GM19372 (cell line): Measurements from ENCODE around the gene ENGASE.

Experiments used
- ATAC-seq: cut with Tn5 transposase; IDR thresholded peaks from one replicate; pipeline ENCODE4 v1.9.1; 2021; ENCODE audit warnings: mild to moderate bottlenecking, low read depth, moderate library complexity; ENCODE audit not compliant: unreplicated experiment

The ENGASE gene

DNA sequence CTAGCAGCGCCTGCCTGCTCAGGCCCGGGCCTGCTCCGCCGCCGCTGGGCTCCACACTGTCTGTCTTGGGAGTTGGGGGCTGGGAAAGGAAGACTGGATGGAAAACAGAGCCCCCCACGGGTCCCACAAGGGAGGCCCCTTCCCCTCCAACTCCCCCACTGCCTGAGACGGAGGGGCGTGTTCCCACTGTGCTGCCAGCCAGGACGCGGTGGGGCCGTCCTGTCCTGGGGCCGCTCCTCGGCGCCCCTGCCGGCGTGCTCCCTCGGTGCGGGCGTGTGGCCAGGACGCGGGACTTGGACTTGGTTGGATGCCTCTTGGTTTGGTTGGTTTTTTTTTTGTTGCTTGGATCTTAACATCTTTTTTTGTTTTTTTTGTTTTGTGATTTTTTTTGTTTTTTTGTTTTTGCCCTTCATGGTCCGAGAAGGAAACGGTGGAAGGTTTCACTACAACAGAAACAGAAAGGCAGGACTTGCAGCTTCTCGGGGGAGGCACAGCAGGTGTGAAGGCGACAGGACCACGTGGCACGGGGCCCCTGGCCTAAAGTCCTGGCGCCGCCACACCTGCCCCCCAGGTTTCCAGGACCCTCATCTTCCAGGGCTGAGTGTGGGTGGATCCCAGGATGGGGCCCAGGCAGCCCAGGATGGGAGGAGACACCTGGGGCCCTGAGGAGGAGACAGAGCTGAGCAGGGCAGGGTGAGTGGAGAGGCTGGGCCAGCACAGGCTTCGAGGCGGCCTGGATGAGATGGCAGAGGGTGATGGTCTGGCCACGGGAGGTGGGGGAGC, 16.0 kb downstream of the ENGASE start:
- ATAC-seq: no peak

DNA sequence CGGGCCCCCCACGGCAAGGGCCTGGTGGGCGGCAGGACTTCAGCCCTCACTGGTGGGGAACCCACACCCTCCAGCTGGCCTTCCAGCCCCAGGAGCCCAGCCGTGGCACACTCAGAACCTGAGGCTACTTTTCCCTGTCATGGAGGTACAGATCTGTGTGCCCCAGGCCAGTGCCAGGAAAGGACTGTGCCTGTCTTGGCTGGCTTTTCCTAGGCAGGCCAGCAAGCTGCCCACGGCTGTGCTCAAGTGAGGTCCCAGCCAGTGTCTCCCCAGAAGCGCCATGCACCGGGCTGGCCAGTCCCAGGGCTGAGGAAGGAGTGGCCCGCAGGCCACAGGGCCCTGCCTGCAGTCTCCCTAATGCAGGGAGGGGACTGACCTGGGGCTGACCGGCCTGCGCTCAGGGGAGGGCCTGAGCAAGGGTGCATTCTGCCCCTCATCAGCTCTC, 16.6 kb downstream of the ENGASE start:
- no peak for ATAC-seq

DNA sequence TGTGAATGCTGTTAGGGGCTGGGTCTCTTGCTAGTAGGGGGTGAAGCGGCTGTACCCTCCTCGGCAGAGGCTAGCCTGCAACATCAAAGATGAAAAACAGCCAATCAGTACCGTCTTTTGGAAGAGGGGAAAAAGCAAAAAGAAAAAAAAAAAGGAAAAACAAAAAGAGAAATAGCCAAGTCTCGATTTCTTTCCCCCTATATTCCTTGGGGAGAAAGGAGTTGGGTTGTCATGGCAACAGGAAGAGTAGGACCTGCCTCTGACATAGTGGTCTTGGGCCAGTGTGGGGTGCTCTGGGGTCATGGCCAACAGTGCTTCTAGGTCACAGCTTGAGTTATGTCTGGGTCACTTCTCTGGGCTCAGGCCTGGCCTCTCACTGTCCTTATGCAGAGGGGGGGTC, 17.9 kb downstream of the ENGASE start:
- ATAC-seq: no peak

DNA sequence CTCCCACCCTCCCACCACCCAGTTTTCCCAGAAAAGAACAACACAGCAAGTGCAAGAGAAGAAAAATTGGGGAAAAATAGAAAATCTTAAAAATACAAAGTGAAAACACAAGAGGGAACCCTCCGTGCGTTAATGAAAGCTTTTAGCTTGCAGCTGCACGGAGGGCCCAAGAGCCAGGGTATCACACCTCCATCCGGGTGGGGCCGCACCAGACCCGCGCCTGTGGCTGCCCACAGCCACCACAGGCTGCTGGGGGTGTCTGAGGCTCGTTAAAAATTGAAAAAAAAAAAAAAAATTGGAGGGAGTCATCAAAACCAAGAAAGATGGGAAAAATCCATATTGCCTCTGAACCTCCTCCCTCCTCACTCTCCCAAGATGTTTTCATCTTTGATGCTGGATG, 18.6 kb downstream of the ENGASE start:
- ATAC-seq: no peak

DNA sequence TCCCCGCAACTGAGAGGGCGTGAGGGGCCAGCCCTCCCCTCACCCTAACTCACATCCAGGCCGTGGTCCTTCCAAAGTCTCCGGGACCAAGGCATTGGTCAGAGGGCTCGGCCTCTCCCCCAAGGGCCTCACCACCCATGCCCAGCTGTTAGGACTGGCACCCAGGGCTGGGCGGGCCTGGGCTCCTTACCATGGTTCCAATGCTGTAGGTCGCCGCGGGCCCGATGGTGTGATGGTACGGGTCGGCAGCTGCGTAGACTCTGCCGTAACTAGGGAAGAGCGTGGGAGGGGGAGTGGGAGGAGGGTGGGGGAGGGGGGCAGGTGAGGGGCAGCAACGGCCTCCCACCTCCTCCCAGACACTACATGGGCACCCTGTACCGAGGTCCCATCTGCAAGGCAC, 19.6 kb downstream of the ENGASE start:
- no peak for ATAC-seq

DNA sequence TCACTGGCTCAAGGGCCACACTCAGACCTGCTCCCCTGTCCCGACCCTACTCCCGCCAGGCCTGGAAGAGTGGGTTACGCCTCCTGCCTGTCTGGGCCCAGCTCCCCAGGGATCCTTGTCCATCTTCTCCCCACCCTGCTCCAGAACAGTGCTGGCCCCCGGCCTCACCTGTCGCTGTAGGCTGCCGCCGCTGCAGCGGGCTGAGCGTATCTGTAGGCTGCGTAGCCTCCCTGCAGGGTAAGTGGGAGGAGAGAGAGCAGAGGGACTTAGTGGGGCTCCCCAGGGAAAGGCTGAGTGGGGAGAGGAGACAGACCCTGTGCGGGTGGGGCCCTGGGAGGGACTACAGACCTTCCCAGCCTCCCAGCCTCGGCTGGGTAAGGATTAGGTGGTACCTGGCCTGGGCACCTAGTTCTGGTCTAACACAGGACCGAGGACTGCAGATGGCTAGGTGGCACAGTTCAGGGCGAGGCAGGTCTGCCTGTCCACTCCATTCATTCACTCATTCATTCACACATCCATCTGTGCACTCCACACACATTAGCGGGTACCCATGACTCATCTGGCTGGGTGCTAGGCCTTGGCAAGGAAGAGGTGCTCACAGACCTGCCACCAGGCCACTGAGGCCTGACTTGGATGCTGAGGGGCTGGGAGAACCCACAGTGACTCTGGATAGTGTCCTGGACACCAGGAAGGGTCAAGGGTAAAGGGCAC, 20.9 kb downstream of the ENGASE start:
- ATAC-seq: no peak

DNA sequence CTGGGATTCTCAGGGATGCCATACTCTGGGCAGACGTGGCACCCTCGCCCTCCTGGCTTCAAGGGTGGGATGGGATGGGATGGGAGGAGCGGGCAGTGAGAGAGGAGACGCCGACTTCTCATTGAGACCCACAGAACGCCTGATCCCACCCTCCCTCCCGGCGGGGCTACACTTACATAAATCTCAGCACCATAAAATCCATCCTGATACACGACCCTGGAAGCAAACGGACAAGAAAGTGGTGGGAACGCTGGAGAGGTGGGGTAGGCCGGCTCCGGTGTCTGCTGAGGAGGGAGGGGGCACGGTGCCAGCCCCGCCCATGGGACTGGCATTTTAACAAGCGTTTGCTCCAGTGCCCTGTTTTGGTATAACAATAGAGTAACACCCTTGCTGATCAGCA, 21.9 kb downstream of the ENGASE start:
- no peak for ATAC-seq

DNA sequence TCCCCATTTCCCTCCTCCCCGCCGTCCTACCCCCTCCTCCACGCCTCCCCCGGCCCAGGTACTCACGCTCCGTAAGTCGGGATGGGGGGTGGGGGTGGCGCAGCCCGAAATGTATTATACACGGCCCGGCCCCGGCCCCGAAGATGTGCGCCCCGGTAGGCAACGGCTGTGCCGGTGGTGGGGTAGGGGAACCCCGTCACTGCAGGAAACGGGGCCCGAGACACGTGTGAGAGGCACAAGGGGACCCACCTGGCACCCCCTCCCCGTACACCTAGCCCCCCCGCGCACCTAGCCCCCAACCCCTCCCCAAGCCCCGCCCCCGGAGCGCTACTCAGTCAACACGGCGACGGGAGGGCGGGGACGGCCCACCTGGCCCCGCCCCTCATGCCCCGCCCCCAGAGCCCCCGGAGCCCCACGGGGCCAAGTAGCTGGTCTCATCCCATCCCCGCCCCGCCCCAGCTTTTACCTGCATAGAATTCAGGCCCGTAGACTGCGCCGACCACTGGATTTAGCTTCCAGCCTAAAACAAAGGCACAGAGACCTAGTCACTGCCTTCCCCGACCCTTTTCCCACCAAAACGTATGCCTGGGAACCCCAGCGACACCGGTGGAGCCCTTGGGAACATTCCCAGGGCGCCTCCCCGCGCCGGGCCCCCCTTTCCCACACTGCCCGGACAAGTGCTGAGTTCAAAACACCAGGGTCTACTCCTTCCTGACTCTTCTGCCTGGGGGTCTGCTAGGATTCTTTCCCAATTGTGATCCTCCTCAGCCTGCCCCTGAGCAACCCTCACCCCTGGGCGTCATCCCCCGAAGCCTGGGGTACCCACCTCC, 22.8 kb downstream of the ENGASE start:
- ATAC-seq: no peak

DNA sequence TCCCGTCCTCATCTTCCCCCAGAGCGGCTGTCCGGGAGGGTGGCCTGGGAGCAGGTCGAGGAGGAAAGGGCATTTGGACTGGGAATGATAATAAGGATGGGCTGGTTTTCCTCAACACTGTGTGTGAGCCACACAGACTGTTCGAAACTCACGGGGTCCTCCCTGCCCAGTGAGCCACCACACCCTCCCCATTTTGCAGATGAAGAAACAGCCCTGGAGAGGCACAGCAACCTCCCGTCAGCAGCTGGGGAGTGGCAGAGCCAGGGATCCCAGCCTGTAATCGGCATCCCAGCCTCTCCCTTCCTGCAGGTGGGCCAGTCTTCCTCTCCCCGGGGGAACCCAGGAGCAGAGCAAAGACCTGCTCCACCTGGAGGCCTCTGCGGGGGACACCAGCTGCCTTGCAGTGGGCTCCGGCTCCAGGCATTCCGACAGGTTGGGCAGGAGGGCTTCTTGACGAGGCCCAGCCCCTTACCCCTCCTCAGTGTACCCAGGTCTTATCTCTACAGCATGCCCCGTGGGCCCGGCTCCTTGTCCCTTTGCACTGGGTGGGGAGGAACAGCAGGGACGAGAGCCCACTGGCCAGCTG, 23.8 kb downstream of the ENGASE start:
- no peak for ATAC-seq

DNA sequence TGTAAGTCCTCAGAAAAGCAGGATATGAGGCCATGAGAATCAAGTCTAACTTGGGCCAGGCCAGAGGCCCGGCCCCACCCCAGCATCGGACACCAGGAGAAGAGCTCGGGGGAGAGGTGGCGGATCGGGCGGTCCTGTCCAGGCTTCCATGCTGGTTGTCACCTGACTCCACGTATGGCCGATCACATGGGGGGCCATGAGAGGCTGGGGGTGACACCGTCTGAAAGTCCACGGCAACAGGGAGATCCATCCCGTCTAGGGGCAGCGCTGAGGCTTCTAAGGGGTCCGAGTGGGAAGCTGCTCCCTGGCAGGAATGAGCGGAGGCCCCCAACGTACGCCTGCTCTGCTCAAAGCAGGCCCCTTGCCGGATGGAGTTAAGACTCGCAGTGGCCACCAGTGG, 25.8 kb downstream of the ENGASE start:
- ATAC-seq: no peak

DNA sequence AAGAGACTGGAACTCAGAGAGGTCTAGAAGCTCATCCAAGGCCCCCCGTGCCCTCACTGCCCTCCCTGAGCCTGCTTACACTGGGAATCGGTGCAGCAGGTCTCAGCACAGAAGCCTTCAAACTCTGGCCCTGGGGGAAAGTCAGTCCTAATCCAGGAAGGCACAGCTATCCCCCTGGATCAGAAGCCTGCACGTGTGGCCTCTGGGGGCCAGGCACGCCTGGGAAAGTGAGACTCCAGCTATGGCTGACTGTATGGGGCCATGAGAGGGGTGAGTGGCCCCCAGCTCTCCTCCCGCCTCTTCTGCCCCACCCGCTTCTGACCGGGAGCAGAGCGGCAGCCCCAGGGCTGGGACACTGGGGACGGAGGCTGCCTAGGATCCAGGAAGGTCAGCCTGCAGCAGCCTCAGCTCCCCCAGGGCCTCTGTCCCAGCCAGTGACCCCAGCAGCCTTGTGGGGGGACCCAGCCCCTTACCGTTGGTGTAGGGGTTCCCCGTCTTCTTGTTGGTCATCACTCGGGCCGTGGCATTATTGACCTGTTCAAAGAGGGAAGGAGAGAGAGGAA, 26.6 kb downstream of the ENGASE start:
- ATAC-seq: no peak

DNA sequence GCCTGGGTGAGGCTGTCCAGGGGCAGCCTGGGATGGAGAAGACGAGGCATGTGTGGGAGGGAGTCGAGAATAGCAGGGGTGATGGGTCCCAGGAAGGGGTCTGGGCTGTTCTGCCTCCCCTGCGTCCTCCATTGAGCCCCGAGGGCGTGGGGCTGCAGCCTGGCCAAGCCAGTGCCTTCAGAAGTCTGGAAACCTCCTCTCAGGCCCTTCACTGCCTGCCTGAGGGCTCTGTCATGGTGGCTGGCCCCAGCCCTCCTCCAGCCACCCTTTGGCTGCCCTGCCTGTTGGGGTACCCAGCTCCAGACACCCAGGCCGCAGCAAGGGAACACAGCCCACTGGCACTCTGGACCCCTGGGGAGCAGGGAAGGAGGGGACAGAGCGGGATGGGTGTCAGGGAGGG, 27.6 kb downstream of the ENGASE start:
- no peak for ATAC-seq

DNA sequence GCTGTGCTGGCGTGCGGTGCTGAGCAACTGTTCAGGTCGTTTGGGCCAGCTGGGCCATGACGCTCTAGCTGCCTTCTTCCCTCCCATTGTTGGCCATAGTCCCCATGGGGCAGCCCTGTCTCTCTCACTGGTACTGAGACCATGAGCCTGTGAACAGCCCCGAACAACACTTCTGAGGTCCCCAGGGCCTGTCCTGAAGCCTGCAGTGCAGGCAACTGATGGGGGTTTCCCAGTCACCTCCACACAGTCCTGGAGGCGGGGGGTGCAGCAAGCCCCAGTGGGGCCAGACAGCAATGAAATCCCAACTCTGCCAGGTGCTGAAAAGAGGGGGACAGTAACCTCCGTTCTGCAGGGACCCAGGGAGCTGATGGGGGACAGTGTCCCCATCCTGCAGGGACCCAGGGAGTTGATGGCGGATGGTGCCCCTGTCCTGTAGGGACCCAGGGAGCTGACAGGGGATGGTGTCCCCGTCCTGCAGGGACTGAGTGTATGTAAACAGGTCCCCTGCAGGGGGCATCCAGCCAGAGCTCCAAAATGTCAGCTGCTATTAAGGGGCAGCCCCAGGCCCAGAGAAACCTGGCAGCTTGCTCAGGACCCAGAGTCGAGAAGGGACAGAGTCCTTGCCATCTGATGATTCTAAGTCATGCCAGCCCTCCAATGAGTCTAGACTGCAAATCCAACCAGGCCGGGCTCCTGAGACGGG, 30.4 kb downstream of the ENGASE start:
- ATAC-seq: no peak

DNA sequence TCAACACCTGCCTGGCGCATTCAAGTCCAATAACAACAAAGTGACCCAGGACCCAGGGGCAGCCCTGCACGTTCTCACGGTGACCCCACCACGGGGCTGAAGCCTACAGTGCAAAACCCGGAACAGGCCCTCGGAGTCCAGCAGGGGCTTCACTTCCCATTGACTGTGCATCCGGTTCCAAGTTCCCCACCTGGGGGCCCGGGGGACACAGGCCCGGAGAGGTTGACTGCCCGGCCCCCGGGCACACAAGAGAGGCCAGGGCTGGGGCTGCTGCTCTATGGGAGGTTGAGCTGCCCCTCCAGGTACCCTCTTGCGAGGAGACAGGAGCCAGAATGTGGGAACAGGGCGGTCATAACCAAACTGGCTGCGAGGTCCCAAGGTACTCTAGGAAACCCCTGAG, 31.3 kb downstream of the ENGASE start:
- ATAC-seq: no peak

DNA sequence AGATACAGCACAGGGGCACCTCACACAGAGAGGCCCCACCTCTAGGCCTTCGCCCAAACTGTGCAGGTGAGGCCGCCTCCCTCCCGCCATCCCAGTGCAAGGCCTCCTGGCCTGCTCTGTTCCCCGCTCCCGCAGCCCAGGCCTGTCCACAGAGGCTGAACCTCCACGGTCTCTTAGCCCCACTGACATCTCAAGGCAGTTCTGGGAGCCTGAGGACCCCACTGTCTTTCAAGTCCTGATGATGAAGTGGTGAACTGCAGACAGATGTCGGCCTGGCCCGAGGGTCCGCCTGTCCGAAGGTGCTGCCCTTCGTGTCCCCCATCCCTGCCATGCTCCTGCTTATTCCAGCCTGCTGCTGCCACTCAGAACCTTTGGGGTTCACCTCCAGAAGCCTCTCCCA, 32.3 kb downstream of the ENGASE start:
- no peak for ATAC-seq

DNA sequence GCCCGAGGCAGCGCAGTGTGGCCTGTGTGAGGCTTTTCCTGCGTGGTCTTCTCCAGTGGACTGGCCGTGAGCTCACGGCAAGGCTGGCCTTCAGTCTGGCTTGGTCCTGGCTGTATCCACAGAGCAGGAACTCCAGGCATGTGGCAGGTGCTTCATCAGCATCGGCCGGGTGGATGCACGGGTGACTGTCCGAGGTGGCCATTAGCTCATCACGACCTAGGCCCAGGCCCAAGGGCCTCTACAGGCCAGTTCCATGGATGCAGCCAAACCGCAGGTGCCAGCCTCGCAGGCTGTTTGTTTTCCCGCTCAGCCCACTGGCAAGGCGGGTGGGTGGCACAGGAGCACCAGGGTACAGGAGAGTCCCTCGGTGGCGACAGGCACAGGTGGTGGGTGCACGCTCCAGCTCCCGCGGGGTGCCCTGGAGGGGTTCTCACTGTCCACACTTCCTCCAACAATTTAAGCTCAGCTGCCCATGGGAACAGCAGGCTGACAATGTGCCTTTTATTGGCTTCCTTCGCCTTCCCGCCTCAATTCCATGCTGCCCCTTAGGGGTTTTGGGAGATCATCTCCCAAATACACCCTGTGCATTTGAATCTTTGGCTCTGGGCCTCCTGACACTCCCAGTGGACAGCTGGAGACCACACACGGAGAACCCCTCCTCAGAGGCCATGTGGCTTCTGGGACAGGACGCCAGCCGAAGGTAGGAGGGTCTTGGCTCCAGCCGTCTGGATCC, 33.0 kb downstream of the ENGASE start:
- no peak for ATAC-seq

DNA sequence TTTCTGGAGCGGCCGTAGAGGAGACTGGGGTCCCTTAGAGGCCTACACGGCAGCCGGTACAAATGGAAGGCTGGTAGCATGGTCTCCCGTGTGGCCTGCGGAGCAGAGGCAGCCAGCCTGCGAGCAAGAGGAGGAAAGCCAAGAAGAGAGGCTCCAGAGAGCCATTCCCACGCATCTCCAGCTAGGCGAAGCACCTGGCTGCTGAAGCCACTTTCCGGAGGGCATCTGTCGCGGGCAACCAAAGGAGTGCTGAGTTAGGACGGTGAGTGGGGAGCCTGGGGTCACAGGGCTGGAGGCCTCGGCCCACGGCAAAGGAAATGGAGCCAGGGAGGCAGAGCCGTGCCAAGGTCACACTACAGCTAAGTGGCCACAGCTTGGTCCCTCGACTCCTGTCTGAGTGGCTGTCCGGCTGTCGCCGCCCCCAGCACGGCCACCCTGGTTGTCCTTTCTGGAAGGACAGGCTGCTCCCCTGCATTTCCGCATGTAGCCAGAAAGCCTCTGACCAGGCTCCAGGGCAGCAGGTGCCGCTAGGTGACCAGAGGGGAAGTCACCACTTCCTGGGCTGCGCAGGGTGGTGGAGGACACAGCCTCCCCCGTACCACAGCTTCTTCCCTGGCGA, 33.7 kb downstream of the ENGASE start:
- ATAC-seq: no peak

DNA sequence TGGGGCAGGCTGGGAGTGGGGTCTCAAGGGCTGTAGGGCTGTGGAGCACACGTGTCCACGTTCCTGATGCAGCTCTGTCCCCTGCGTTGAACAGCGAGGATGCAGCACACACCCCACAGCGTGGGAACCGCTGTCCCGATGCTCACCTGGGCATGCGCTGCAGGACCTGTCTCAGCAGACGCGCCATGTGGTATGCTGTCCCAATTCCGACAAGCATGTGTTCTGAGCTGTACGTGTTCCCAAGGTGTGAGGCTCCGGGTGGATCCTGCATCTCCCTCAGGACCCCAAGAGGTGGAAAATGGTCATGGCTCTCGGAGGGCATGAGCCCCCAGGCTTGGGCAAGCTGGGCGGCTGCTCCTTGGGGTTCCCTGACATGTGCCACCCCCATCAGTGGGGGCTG, 34.2 kb downstream of the ENGASE start:
- no peak for ATAC-seq

DNA sequence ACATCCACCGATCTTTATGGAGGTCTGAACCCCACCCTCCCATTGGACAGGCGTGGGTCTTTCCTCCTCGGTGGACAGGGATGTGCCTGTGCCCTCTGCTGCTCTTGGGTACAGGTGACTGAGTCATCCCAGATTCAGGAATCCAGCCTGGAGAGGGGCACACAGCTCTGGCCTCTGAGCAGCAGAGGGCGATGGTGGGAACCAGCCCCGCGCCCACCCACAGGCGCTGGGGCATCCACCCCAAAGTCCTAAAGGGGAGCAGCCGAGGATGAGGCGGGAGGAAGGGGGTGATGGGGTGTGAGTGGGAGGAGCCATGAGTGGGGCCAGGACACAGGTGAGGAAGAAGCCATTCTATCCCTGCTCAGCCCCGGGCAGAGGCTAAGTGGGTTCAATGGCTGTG, 35.0 kb downstream of the ENGASE start:
- ATAC-seq: no peak
